K562 (cell line): ENCODE data around the gene PLEKHA5. TPM values are rescaled to one million over a fixed set of nuclear protein-coding genes. Genes with fewer than 3 reads are reported as not detected.

ENCODE experiments used
- CHD2 ChIP-seq: IDR thresholded peaks from 2 replicates; pipeline ENCODE4 v1.6.1; 2011; ENCODE audit warnings: low read depth, low read length
- CTCF ChIP-seq, 3 experiments: IDR thresholded peaks in 2 of 3; conservative IDR thresholded peaks in 1 of 3; 2 replicates each; pipeline ENCODE4 v1.5.1; 2011 to 2012; ENCODE audit warnings: low read length in 3 of 3, mild to moderate bottlenecking in 3 of 3, control low read depth in 2 of 3, improper control_type of control experiment in 1 of 3, inconsistent platforms in 1 of 3, low read depth in 1 of 3, mixed read lengths in 1 of 3, moderate library complexity in 1 of 3; ENCODE audit not compliant: insufficient read depth in 2 of 3
- CXXC5 ChIP-seq: fragments of 250-450 bp; sonication (Bioruptor Pico); IDR thresholded peaks from 2 replicates; pipeline ENCODE4 v1.8.0; 2022; ENCODE audit warnings: inconsistent platforms, mild to moderate bottlenecking, moderate library complexity
- EGR1 ChIP-seq: fragments of 450-650 bp; conservative IDR thresholded peaks from 2 replicates; pipeline ENCODE4 v1.6.1; 2017; ENCODE audit warnings: mild to moderate bottlenecking
- GABPA ChIP-seq: fragments of 200-800 bp; sonication (Bioruptor generic); conservative IDR thresholded peaks from 2 replicates; pipeline ENCODE4 v1.6.1; 2016; ENCODE audit warnings: low read depth, missing genetic modification characterization, missing compliant biosample characterization
- POLR2AphosphoS2 ChIP-seq: IDR thresholded peaks from 2 replicates; pipeline ENCODE4 v1.6.1; 2012; ENCODE audit warnings: low read length, improper control_type of control experiment
- POLR2G ChIP-seq: fragments of 200-400 bp; formaldehyde crosslinking; IDR thresholded peaks from 2 replicates; pipeline ENCODE4 v1.6.1; 2017; ENCODE audit warnings: low read depth, mild to moderate bottlenecking, antibody characterized with exemption, low read length, moderate library complexity
- REST ChIP-seq, 2 experiments: fragments of 450-650 bp; formaldehyde crosslinking in 1 of 2; IDR thresholded peaks; 2 replicates each; pipeline versions ENCODE4 v1.4.0 to v1.6.1; 2014 to 2020; ENCODE audit warnings: mild to moderate bottlenecking in 2 of 2, borderline replicate concordance in 1 of 2, low read depth in 1 of 2
- ZBTB7A ChIP-seq: IDR thresholded peaks from 2 replicates; pipeline ENCODE4 v1.6.1; 2011; ENCODE audit warnings: low read depth, mild to moderate bottlenecking, low read length, moderate library complexity, borderline replicate concordance; ENCODE audit not compliant: control insufficient read depth
- ZNF592 ChIP-seq: fragments of 450-650 bp; IDR thresholded peaks from 2 replicates; pipeline ENCODE4 v1.6.1; 2017; ENCODE audit warnings: antibody characterized with exemption, mild to moderate bottlenecking
- polyA plus RNA-seq, 8 experiments: library from polyadenylated mRNA; depleted of rRNA in 4 of 8; stranded (reverse) in 5 of 8; unstranded in 3 of 8; fragments of >200 nt; fragmentation: Nextera tagmentation in 2 of 8; fragmentation: Illumina TruSeq in 1 of 8; extraction: Ambion mirVana in 2 of 8; extraction: Trizol in 1 of 8; gene quantifications; 2 replicates each; pipeline versions ENCODE4 v1.2.1 to v1.2.3, GENCODE V29; 2011 to 2014; ENCODE audit warnings: inconsistent platforms in 1 of 8, missing spikeins in 1 of 8
- total RNA-seq, 7 experiments: library from RNA; depleted of rRNA in 6 of 7; stranded (reverse); fragments of >200 nt in 6 of 7; fragmentation: Illumina TruSeq in 2 of 7; extraction: Trizol in 2 of 7; gene quantifications; 2 replicates each; pipeline versions ENCODE4 v1.2.1 to v1.2.3, GENCODE V29; 2011 to 2021; ENCODE audit warnings: low replicate concordance in 1 of 7

The PLEKHA5 gene
- total and polyA plus RNA-seq, 9 of the 15 experiments (the other 6 are each of a cell fraction or from before 2014, with no cell fraction given) = 7.2 to 26.2 (median 17.4) TPM

- TF ChIP-seq REST (IDR thresholded peaks at IDR 0.05; ENCODE audit: borderline replicate concordance) (peak; percentile 18; the same call in 1 of the 2 replicates), REST (CRISPR knock-in tag; IDR thresholded peaks at IDR 0.05; ENCODE audit: low read depth) (no peak), CHD2 (no peak), POLR2G (peak; percentile 77), CXXC5 (CRISPR knock-in tag) (no peak; the same call in 1 of the 2 replicates), GABPA (tag) (peak; percentile 20; the same call in 1 of the 2 replicates), CTCF (IDR thresholded peaks at IDR 0.05 in 2 of 3, conservative IDR thresholded peaks at IDR 0.05 in 1 of 3; ENCODE audit: insufficient read depth in 2 of 3, low read depth in 1 of 3, low read length in 3 of 3) (peak in 2 of 3 experiments; percentile 19 to 49; a peak in 4 of 6 replicates), ZNF592 (no peak), EGR1 (peak; percentile 60), POLR2AphosphoS2 (no peak), ZBTB7A (peak; percentile 55; the same call in 1 of the 2 replicates)
Measured at GRCh38 chr12:19129486-19130223, at the start of gene PLEKHA5 (continued).
